Measurements from ENCODE around the gene CARD10. TPM values are rescaled to one million over a fixed set of nuclear protein-coding genes. Genes with fewer than 3 reads are reported as not detected.

Gene CARD10
- total RNA-seq, 1 experiment from 2014 or later, result 17.7 TPM

- H3K18ac ChIP-seq (ENCODE audit: insufficient read length, low read depth, low read length), result no peak overlapping the region
- no peaks in the 10 kb centered on the region; the same call in 1 of the 2 replicates for H3K27me3 ChIP-seq (ENCODE audit: insufficient read depth, low read length)
- no peak overlapping the region for H3K4ac ChIP-seq (ENCODE audit: low read depth, low read length)
- peaks cover 4% of the 10 kb centered on the region for H3K23me2 ChIP-seq (ENCODE audit: insufficient read length, low read depth, low read length, poor library complexity, severe bottlenecking)
- H3K23ac ChIP-seq (ENCODE audit: insufficient read length, low read depth, low read length), result no peak overlapping the region
- no peak overlapping the region for H3T11ph ChIP-seq (ENCODE audit: low read length)
- H3K79me1 ChIP-seq (ENCODE audit: insufficient read depth, low read depth, low read length, poor library complexity, severe bottlenecking), result no peaks in the 10 kb centered on the region
- no peaks in the 10 kb centered on the region for H3K9me3 ChIP-seq (ENCODE audit: control insufficient read depth, low read depth, low read length)
- H2BK15ac ChIP-seq (ENCODE audit: low read depth, low read length), result no peak overlapping the region
- H2AFZ ChIP-seq (ENCODE audit: low read length), result no peak overlapping the region
- H4K91ac ChIP-seq (ENCODE audit: insufficient read length, low read depth, low read length), result no peak overlapping the region
- H2BK20ac ChIP-seq (ENCODE audit: low read depth, low read length, poor library complexity, severe bottlenecking), result no peak overlapping the region
- Mint-ChIP-seq H3K4me1 (peaks cover 10 to 16% of the 10 kb centered on the region in 2 experiments), H3K4me3 (no peak overlapping the region), H3K27ac (no peak overlapping the region), H3K27me3 (ENCODE audit: low read depth) (peaks cover 44% of the 10 kb centered on the region), H3K9me3 (no peaks in the 10 kb centered on the region), H3K36me3 (ENCODE audit: insufficient read depth in 1 of 3, low read depth in 3 of 3) (no peaks in the 10 kb centered on the region)
- DNase-seq, result no peak
- H4K8ac ChIP-seq (replicated peaks; ENCODE audit: insufficient read length, low read depth, low read length), result no peak overlapping the region
- no peak overlapping the region for H2BK120ac ChIP-seq (ENCODE audit: low read depth, low read length, poor library complexity, severe bottlenecking)
- no peak overlapping the region for H2BK5ac ChIP-seq (ENCODE audit: insufficient read length, low read length)
- H4K20me1 ChIP-seq (ENCODE audit: control insufficient read depth, insufficient read depth, insufficient read length), result no peaks in the 10 kb centered on the region
- no peak for TF ChIP-seq CTCF (conservative IDR thresholded peaks at IDR 0.05)
- H3K9ac ChIP-seq (ENCODE audit: extremely low read depth, insufficient read length, low read length), result no peak overlapping the region
- no peaks in the 10 kb centered on the region; the same call in 1 of the 2 replicates for H3K4me1 ChIP-seq (ENCODE audit: insufficient read depth, low read length)
- H2AK5ac ChIP-seq (ENCODE audit: insufficient read length, low read length), result no peak overlapping the region
- no peak overlapping the region for H3K27ac ChIP-seq (ENCODE audit: insufficient read length, low read depth, low read length)
- no peak overlapping the region for H3K4me2 ChIP-seq (ENCODE audit: insufficient read depth, insufficient read length, low read length)
- H2BK12ac ChIP-seq (ENCODE audit: insufficient read length, low read depth, low read length), result no peak overlapping the region
- no CpG with 5 or more reads among the region's 6 CpGs for WGBS (ENCODE audit: extremely low coverage, insufficient read length, low lambda C conversion rate)
- H4K5ac ChIP-seq (ENCODE audit: insufficient read length, low read depth, low read length), result no peak overlapping the region
- no peak overlapping the region for H3K14ac ChIP-seq (ENCODE audit: insufficient read depth, low read length)
- no peak overlapping the region for H3K56ac ChIP-seq (ENCODE audit: insufficient read length, low read depth, low read length)
- H3K79me2 ChIP-seq (ENCODE audit: insufficient read depth, low read length), result no peaks in the 10 kb centered on the region
These were observed 3.3 kb upstream of the CARD10 start for GRCh38 chr22:37522482-37522881.
